OCI-LY3 (cell line): Measurements from ENCODE around the gene MXD3.
A peak's percentile ranks its signal among the peaks of the same experiment; 100 is the strongest.

Experiments used
- H2AFZ ChIP-seq: fragments of 200-600, 300-600 bp; shearing (Covaris generic); 2 replicates; pipeline ENCODE4 v1.6.0; 2014; ENCODE audit warnings: antibody characterized with exemption, low read depth, low read length
- H3K27ac ChIP-seq: fragments of 200-600, 300-600 bp; sonication (generic); 2 replicates; pipeline ENCODE4 v1.5.1; 2014; ENCODE audit warnings: mild to moderate bottlenecking, low read length, moderate library complexity, mixed read lengths
- H3K27me3 ChIP-seq: fragments of 200-600, 300-600 bp; sonication (generic); 2 replicates; pipeline ENCODE4 v1.6.1; 2014; ENCODE audit warnings: low read depth, low read length, mixed read lengths
- H3K36me3 ChIP-seq: fragments of 200-600, 300-600 bp; sonication (generic); replicated peaks from 2 replicates; pipeline ENCODE3; 2014; ENCODE audit warnings: low read depth, low read length, mixed read lengths
- H3K4me1 ChIP-seq: fragments of 300-600, 200-600 bp; sonication (generic); 2 replicates; pipeline ENCODE4 v1.6.1; 2014; ENCODE audit warnings: low read length, mixed read lengths
- H3K4me2 ChIP-seq: fragments of 200-600, 300-600 bp; sonication (generic); 2 replicates; pipeline ENCODE4 v1.6.1; 2014; ENCODE audit warnings: low read length, mixed read lengths
- H3K4me3 ChIP-seq: fragments of 300-600, 200-600 bp; sonication (generic); 2 replicates; pipeline ENCODE4 v1.5.1; 2014; ENCODE audit warnings: antibody characterized with exemption, mild to moderate bottlenecking, low read length, moderate library complexity
- H3K79me2 ChIP-seq: fragments of 300-600, 200-600 bp; shearing (Covaris generic); 2 replicates; pipeline ENCODE4 v1.6.1; 2014; ENCODE audit warnings: mild to moderate bottlenecking, low read length, mixed read lengths
- H3K9ac ChIP-seq: fragments of 300-600, 200-600 bp; shearing (Covaris generic); 2 replicates; pipeline ENCODE4 v1.6.0; 2014; ENCODE audit warnings: mild to moderate bottlenecking, low read length, moderate library complexity
- H3K9me3 ChIP-seq: fragments of 200-600, 300-600 bp; shearing (Covaris generic); 2 replicates; pipeline ENCODE4 v1.6.1; 2014; ENCODE audit warnings: low read length, mixed read lengths; ENCODE audit not compliant: insufficient read depth
- H4K20me1 ChIP-seq: fragments of 200-600, 300-600 bp; sonication (generic); 2 replicates; pipeline ENCODE4 v1.6.1; 2016; ENCODE audit warnings: low read length, mixed read lengths; ENCODE audit not compliant: insufficient read depth
- EZH2phosphoT487 ChIP-seq: fragments of 200-600 bp; shearing (Covaris generic); IDR thresholded peaks from 2 replicates; pipeline ENCODE4 v1.6.1; 2018; ENCODE audit warnings: antibody characterized with exemption, mixed run types, low read depth
- TF ChIP-seq, protein P1 (sequence below): fragments of 200-600, 300-600 bp; sonication (generic); IDR thresholded peaks from 2 replicates; pipeline ENCODE4 v1.5.1; 2014; ENCODE audit warnings: antibody characterized with exemption, low read length, low read depth

The MXD3 gene

GRCh38 chr5:177317959-177318377, 6.3 kb upstream of the MXD3 start:
- no peak overlapping the region for H3K4me2 ChIP-seq
- no peak for TF ChIP-seq EZH2phosphoT487
- TF ChIP-seq, protein P1, sequence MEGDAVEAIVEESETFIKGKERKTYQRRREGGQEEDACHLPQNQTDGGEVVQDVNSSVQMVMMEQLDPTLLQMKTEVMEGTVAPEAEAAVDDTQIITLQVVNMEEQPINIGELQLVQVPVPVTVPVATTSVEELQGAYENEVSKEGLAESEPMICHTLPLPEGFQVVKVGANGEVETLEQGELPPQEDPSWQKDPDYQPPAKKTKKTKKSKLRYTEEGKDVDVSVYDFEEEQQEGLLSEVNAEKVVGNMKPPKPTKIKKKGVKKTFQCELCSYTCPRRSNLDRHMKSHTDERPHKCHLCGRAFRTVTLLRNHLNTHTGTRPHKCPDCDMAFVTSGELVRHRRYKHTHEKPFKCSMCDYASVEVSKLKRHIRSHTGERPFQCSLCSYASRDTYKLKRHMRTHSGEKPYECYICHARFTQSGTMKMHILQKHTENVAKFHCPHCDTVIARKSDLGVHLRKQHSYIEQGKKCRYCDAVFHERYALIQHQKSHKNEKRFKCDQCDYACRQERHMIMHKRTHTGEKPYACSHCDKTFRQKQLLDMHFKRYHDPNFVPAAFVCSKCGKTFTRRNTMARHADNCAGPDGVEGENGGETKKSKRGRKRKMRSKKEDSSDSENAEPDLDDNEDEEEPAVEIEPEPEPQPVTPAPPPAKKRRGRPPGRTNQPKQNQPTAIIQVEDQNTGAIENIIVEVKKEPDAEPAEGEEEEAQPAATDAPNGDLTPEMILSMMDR = peak; percentile 96
- no peak overlapping the region for H3K27ac ChIP-seq
- H3K9me3 ChIP-seq = no peaks in the 10 kb centered on the region
- H3K36me3 ChIP-seq = no peaks in the 10 kb centered on the region
- peaks cover 4% of the 10 kb centered on the region; the same call in 1 of the 2 replicates for H4K20me1 ChIP-seq
- H3K4me3 ChIP-seq = no peak overlapping the region
- H3K79me2 ChIP-seq = no peaks in the 10 kb centered on the region
- peaks cover 13% of the 10 kb centered on the region; the same call in 1 of the 2 replicates for H3K4me1 ChIP-seq
- no peak overlapping the region for H2AFZ ChIP-seq
- H3K9ac ChIP-seq = no peak overlapping the region
- no peaks in the 10 kb centered on the region for H3K27me3 ChIP-seq

DNA sequence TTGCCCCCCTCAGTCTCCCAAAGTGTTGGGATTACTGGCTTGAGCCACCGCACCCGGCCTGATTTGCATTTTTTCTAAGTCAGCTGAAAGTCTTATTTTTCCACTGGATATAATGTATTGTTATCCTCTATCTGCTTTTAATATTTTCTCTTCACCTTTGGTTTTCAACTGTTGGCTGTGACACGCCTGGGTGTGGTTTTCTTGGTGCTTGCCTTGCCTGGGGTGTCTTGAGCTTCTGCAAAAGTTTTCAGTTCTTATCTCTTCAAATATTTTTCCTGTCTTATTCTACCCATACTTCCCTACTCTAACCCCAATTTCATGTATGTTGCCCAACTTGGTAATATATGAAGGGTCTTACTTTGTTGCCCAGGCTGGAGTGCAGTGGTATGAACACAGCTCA, 4.3 kb upstream of the MXD3 start:
- Histone ChIP-seq H3K4me3 (no peak overlapping the region), H3K9ac (no peak overlapping the region), H2AFZ (no peak overlapping the region), H3K27me3 (no peaks in the 10 kb centered on the region), H3K9me3 (no peaks in the 10 kb centered on the region), H3K27ac (no peak overlapping the region), H3K4me2 (no peak overlapping the region), H3K36me3 (no peaks in the 10 kb centered on the region), H3K79me2 (no peaks in the 10 kb centered on the region), H3K4me1 (peaks cover 14% of the 10 kb centered on the region; the same call in 1 of the 2 replicates), H4K20me1 (peaks cover 4% of the 10 kb centered on the region; the same call in 1 of the 2 replicates)
- TF ChIP-seq, protein P1 = no peak
- TF ChIP-seq EZH2phosphoT487 = no peak

DNA sequence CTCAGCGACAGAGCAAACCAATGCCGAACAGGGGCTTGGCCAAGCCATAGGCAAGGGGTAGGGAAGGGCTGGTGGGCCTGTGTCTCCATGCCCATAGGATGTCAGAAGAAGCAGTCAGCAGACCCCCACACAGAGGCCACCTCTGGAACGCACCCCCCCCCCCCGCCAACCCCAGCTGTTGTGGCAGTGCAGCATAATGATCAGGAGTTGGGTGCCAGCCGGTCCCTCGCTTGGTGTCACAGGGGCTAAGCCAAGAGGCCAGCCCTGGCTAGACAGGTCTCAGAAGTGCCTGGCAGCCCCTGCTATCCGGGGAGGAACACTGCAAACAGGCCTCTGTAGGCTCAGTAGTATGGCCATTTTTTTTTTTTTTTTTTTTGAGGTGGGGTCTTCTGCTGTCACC, 3.7 kb upstream of the MXD3 start:
- H3K79me2 ChIP-seq = no peaks in the 10 kb centered on the region
- peaks cover 8% of the 10 kb centered on the region; the same call in 1 of the 2 replicates for H4K20me1 ChIP-seq
- TF ChIP-seq EZH2phosphoT487 = no peak
- TF ChIP-seq, protein P1 = no peak

DNA sequence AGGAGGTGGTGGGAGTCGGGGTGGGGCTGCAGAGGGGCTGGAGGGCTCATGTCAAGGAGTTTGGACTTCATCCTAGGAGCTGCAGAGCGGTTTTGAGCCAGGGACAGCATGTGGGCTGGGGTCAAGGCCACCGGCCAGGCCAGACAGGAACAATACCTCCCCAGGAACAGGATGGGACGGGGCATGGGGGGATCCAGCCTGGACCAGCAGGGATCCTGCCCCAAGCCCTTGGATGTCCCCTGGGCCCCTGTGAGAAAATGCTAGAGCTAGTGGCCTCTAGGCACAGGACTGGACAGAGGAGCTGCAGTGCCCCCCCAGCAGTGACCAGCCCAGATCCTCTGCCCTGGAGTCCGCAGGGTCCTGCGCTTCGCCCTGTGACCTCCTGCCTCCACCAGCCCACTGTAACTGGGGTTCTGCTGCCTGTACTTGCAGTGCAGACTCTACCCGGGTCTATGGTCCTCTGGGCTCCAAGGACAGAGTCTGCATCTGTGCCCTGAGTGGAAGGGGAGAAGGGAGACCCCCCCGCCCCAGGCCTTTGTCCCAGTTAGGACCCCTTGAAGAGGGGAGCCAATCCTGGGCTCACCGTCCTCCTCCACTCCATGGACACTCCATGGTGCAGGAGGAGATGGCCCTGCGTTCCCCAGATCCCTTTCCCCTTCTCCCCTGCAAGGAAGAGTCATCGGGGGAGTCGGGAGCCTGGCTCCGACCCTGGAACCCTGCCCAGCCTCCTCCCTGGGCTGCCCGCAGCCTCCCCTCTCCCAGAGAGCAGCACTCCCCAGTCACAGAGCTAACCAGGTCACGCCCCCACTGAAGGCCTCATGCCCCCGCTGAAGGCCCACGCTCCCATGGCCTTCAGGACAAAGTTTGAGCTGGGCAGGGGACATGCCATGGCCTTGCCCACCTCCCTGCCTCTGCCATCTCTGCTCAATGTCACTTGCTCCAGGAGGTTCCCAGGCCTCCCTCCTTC, 3.0 kb upstream of the MXD3 start:
- H3K9me3 ChIP-seq = no peaks in the 10 kb centered on the region
- H3K27ac ChIP-seq = no peak overlapping the region
- H3K79me2 ChIP-seq = no peaks in the 10 kb centered on the region
- peaks cover 18% of the 10 kb centered on the region; the same call in 1 of the 2 replicates for H3K4me1 ChIP-seq
- H3K36me3 ChIP-seq = no peaks in the 10 kb centered on the region
- no peak overlapping the region for H3K4me2 ChIP-seq
- H3K27me3 ChIP-seq = no peaks in the 10 kb centered on the region
- TF ChIP-seq EZH2phosphoT487 = no peak
- TF ChIP-seq, protein P1 = no peak
- no peak overlapping the region for H2AFZ ChIP-seq
- peaks cover 15% of the 10 kb centered on the region; the same call in 1 of the 2 replicates for H4K20me1 ChIP-seq
- H3K4me3 ChIP-seq = no peak overlapping the region
- no peak overlapping the region for H3K9ac ChIP-seq

More for the DNA sequence above, 3.7 kb upstream of the MXD3 start:
- Histone ChIP-seq H2AFZ (no peak overlapping the region), H3K4me3 (no peak overlapping the region), H3K27me3 (no peaks in the 10 kb centered on the region), H3K27ac (no peak overlapping the region), H3K4me1 (peaks cover 16% of the 10 kb centered on the region; the same call in 1 of the 2 replicates), H3K36me3 (no peaks in the 10 kb centered on the region), H3K9me3 (no peaks in the 10 kb centered on the region), H3K4me2 (no peak overlapping the region), H3K9ac (no peak overlapping the region)
